Astrocyte of the spinal cord (primary cell): Measurements from ENCODE around the gene RASGRF2.

ENCODE experiments used
- DNase-seq: peaks from one replicate; pipeline ENCODE4 v3.0.0; 2011; ENCODE audit warnings: low read depth, low spot score
- H3K4me3 ChIP-seq: 2 replicates; pipeline ENCODE4 v1.5.1; 2011; ENCODE audit warnings: low read depth, mild to moderate bottlenecking, low read length, moderate library complexity
- CTCF ChIP-seq: IDR thresholded peaks from 2 replicates; pipeline ENCODE4 v1.5.1; 2012; ENCODE audit warnings: low read depth, mild to moderate bottlenecking, low read length, inconsistent platforms
- in situ Hi-C: cut with HindIII; loops from 2 replicates; pipeline ENCODE4 v1.10.0; 2017; ENCODE audit warnings: low sequenced_read_pairs

Gene RASGRF2

DNA sequence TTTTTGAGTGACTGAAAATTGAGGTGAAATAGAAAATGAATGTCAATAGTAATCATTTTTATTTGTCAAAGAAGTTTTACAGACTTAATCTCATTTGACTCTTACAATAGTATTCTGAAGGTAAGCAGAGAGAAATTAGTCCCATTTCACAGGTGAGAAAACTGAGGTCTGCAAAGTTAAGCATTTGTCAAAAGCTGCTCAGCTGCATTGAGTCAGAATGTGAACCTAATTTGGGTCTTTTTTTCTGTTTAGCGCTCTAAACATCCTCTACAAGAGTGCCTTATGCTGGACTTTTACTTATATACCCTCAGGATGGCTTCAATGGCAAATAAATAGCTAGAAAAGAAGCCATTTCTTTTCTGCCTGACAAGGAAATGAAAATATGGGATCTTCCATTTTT, 135.7 kb downstream of the RASGRF2 start:
- no peak for DNase-seq
- in situ Hi-C loops: no loop called here
- no peak overlapping the region for H3K4me3 ChIP-seq
- TF ChIP-seq CTCF: no peak

DNA sequence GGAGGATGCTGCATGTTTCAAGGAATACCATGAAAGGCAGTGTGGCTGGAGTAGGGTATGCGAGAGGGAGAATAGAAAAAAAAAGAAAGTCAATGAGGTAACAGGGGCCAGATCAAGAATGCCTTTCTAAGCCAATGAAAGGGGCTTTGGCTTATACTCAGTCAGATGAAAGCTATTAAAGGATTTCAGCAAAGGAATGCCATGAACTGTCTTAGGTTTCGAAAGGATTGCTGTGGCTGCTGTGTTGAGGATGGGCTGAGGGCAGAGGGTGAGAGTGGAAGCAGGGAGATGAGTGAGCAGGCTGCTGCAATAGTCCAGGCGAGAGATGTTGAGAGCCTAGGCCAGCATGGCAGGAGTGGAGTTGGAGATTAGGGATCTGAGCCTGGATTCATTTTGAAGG, 137.6 kb downstream of the RASGRF2 start:
- H3K4me3 ChIP-seq: no peak overlapping the region
- no peak for TF ChIP-seq CTCF
- in situ Hi-C loops: no loop called here
- no peak for DNase-seq

DNA sequence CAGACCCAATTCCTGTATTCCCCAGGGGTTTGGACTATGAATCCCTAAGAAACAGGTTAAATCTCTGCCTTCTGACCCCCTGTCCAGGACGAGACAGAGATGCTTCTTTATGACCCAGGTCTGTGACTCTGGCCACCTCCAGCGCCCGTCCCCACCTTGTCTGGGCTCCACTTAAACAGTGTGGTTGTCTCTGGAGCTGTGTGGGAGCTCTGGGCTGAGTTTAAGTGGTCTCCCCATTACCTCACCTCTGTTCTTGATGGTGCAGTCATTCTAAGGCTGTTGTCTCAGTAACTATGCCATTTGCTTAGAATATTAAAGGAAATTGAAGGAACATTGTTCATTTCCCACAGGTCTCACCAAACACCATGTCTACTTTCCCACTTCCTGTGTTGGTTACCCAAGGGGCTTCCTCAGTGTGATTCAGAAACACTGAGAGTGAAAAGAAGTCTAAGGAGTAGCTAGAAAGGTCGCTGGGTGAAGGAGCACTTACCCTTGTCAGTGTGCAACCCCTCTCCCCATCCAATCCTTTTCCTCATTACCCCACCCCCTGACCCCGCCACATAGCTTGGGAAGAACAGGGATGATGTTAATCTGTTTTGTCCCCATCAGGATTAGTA, 145.2 kb downstream of the RASGRF2 start:
- no peak for DNase-seq
- in situ Hi-C loops: no loop called here
- no peak for TF ChIP-seq CTCF
- H3K4me3 ChIP-seq: no peak overlapping the region

DNA sequence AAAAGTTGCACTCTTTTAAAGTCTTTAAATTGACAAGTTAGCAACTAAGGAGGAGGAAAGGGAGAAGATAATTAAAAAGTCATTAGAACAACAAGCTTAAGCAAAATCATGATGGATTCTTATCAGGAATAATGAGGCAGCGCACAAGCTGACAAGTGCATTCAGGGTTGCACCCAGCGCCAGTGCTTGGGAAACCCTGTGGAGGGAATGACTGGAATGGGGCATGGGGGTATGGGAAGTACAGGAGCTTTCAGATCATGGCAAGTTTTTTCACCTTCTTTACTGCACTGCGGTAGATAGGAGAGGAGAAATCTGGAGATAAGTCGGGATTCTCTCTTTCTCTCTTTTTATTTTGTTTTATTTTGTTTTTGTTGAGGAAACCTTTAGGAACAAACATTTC, 155.1 kb downstream of the RASGRF2 start:
- TF ChIP-seq CTCF: no peak
- H3K4me3 ChIP-seq: no peak overlapping the region
- in situ Hi-C loops: no loop called here
- no peak for DNase-seq

DNA sequence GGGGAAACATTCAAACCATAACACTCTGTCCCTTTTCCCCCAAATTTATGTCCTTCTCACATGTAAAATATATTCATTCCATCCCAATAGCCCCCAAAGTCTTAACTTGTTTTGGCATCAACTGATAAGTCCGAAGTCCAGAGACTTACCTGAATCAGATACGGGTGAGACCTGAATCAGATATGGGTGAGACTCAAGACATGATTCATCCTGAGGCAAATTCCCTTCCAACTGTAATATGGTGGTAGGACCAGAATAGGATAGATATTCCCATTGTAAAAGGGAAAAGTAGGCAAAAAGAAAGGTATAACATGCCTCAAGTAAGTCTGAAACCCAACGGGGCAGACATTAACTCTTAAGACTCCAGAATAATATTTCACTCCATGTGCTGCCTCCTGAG, 157.4 kb downstream of the RASGRF2 start:
- DNase-seq: no peak
- H3K4me3 ChIP-seq: no peak overlapping the region
- in situ Hi-C loops: no loop called here
- TF ChIP-seq CTCF: no peak

DNA sequence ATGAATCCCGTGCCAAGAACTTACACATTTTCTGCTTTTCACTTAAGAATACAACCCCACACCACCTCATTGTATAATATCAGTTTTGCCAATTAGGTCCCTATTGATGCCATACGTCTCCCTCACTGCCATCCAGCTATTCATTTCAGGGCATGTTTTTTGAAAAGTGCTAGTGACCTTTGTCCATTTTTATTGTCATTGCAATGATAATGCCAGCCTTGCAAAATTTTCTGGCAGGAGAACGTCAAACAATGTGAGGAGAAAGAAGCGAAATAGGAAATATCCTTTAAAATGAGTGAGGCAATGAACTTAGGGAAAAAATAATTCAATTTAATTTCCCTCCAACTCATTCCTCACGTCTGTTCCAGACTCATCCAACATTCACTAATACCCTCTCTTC, 161.1 kb downstream of the RASGRF2 start:
- no peak for DNase-seq
- H3K4me3 ChIP-seq: no peak overlapping the region
- in situ Hi-C loops: no loop called here
- no peak for TF ChIP-seq CTCF
